ENCODE data around the gene CES5A. TPM values are rescaled to one million over a fixed set of nuclear protein-coding genes. Genes with fewer than 3 reads are reported as not detected.

Gene CES5A
- total and polyA plus RNA-seq, 2 of the 8 experiments (the other 6 are each of a cell fraction or from before 2014, with no cell fraction given), result not detected

DNA sequence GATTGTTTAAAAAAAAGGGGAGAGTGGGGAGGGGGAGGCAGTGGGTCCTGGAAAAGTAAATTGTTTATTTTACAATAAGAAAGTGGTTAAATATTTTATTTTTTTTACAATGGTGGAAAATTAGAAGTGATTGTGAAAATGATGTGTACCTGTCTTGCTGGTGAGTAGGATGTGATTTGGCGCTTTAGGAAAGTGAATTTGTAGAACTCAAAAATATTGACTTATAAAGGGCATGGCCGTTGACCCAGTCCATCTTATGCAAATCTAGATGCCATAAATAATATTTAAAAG is 32.1 kb downstream of the CES5A start:
- Histone ChIP-seq H2BK120ac (replicated peaks; ENCODE audit: low read depth, low read length) (no peak overlapping the region), H3K36me3 (ENCODE audit: control insufficient read depth in 2 of 4, insufficient read depth in 4 of 4, low read length in 3 of 4) (no peaks in the 10 kb centered on the region), H3K56ac (replicated peaks; ENCODE audit: insufficient read length, low read depth, low read length) (no peak overlapping the region), H3K23ac (ENCODE audit: insufficient read length) (no peak overlapping the region), H2AFZ (ENCODE audit: low read length) (no peak overlapping the region), H3K9ac (replicated peaks in 1 of 4; ENCODE audit: extremely low read depth in 1 of 4, low read depth in 3 of 4, low read length in 3 of 4) (no peak overlapping the region), H3K27ac (ENCODE audit: low read depth, low read length) (no peak overlapping the region), H2BK12ac (ENCODE audit: low read depth, low read length) (no peak overlapping the region), H2BK20ac (ENCODE audit: low read length) (no peak overlapping the region), H2BK5ac (ENCODE audit: low read depth, low read length) (no peak overlapping the region), H3K14ac (ENCODE audit: insufficient read length) (no peak overlapping the region), H3K4me2 (ENCODE audit: insufficient read depth in 1 of 2, low read depth in 2 of 2, low read length in 2 of 2) (no peak overlapping the region), H2BK15ac (ENCODE audit: low read length) (no peak overlapping the region), H3K9me3 (ENCODE audit: insufficient read depth in 2 of 2, low read depth in 1 of 2, low read length in 1 of 2) (no peaks in the 10 kb centered on the region), H3K23me2 (ENCODE audit: low read depth, low read length) (no peaks in the 10 kb centered on the region), H4K5ac (ENCODE audit: insufficient read length, low read depth, low read length) (no peak overlapping the region), H3K27me3 (replicated peaks in 1 of 4; ENCODE audit: control insufficient read depth in 3 of 4, extremely low read depth in 1 of 4, insufficient read depth in 3 of 4, low read length in 3 of 4) (no peaks in the 10 kb centered on the region), H3K79me2 (ENCODE audit: control insufficient read depth in 1 of 2, insufficient read depth in 2 of 2, low read length in 2 of 2) (no peaks in the 10 kb centered on the region), H3K4me3 (ENCODE audit: extremely low read depth in 1 of 4, insufficient read depth in 2 of 4, low read depth in 3 of 4, low read length in 4 of 4) (no peak overlapping the region), H3K4ac (replicated peaks; ENCODE audit: insufficient read length, low read depth, low read length) (no peak overlapping the region), H2AK5ac (ENCODE audit: low read depth, low read length) (no peak overlapping the region), H3K79me1 (ENCODE audit: low read depth, low read length) (no peaks in the 10 kb centered on the region), H4K91ac (replicated peaks; ENCODE audit: insufficient read length, low read length) (no peak overlapping the region), H4K20me1 (replicated peaks in 1 of 2; ENCODE audit: control insufficient read depth in 1 of 2, insufficient read depth in 2 of 2, low read length in 2 of 2) (no peaks in the 10 kb centered on the region), H3K4me1 (replicated peaks in 1 of 4; ENCODE audit: control insufficient read depth in 3 of 4, insufficient read depth in 4 of 4, low read length in 3 of 4) (no peaks in the 10 kb centered on the region), H4K8ac (ENCODE audit: extremely low read depth, insufficient read depth, low read length) (no peak overlapping the region), H3K18ac (ENCODE audit: extremely low read depth, low read length) (no peak overlapping the region)
- no peak for FAIRE-seq
- ChIA-PET CTCF (ENCODE audit: partially characterized antibody) (interaction anchor here (1.0 to 4.4 kb wide), 2 partner anchors 137 to 378 kb away, joined by 4 to 27 read pairs; no protein-coding TSS in a partner anchor), POLR2A (ENCODE audit: partially characterized antibody) (no interaction called here)
- no peak for DNase-seq (ENCODE audit: low read depth in 1 of 2, low spot score in 2 of 2)
- TF ChIP-seq EP300 (IDR thresholded peaks at IDR 0.05; ENCODE audit: borderline replicate concordance in 1 of 2, low read depth in 2 of 2, low read length in 2 of 2) (no peak), CHD1 (IDR thresholded peaks at IDR 0.05; ENCODE audit: low read depth, low read length) (no peak), SIX5 (IDR thresholded peaks at IDR 0.05; ENCODE audit: low read depth, low read length) (no peak), SIN3A (conservative IDR thresholded peaks at IDR 0.05 in 1 of 2, IDR thresholded peaks at IDR 0.05 in 1 of 2; ENCODE audit: low read depth in 1 of 2, low read length in 2 of 2) (no peak), SP4 (IDR thresholded peaks at IDR 0.05; ENCODE audit: low read length) (no peak), HDAC2 (IDR thresholded peaks at IDR 0.05; ENCODE audit: borderline replicate concordance in 1 of 2, low read depth in 2 of 2, low read length in 2 of 2) (no peak)
- WGBS, 2 experiments (ENCODE audit: extremely low coverage in 1 of 2, insufficient coverage in 1 of 2, insufficient read length in 1 of 2, insufficient replicate concordance in 2 of 2, low coverage in 1 of 2, low lambda C conversion rate in 2 of 2, missing lambda C conversion rate in 1 of 2), result 57% methylated on average over 2 of the region's 2 CpGs; no CpG with 5 or more reads in 1 of the 2 experiments

All from H1 (cell line).